ENCODE data around the gene PLXNA4.

DNA sequence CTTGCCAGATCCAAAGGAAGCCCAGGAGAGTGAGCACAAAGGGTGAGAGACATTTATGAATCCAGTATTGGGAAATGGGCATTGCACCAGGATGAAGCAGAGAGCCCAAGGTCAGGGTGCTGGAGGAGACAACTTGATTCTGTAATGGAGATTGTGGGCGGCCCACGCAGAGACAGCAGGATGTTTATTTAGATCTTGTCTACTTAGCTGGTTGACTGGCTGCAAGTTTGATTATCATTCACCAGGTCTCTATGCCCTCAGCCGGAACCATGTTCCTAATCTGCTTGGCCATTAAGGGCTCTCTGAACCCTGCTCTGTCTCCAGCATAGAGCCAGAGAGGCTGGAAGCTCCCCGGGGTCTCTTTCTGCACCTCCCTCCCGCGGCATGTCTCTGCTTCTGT lies 188.7 kb downstream of the PLXNA4 start:
- TF ChIP-seq, protein P1, sequence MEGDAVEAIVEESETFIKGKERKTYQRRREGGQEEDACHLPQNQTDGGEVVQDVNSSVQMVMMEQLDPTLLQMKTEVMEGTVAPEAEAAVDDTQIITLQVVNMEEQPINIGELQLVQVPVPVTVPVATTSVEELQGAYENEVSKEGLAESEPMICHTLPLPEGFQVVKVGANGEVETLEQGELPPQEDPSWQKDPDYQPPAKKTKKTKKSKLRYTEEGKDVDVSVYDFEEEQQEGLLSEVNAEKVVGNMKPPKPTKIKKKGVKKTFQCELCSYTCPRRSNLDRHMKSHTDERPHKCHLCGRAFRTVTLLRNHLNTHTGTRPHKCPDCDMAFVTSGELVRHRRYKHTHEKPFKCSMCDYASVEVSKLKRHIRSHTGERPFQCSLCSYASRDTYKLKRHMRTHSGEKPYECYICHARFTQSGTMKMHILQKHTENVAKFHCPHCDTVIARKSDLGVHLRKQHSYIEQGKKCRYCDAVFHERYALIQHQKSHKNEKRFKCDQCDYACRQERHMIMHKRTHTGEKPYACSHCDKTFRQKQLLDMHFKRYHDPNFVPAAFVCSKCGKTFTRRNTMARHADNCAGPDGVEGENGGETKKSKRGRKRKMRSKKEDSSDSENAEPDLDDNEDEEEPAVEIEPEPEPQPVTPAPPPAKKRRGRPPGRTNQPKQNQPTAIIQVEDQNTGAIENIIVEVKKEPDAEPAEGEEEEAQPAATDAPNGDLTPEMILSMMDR (IDR thresholded peaks at IDR 0.05) = no peak
- TF ChIP-seq POLR2A (IDR thresholded peaks at IDR 0.05) = no peak

All from lower leg skin (tissue), 3 donors.